ENCODE results near the gene SUPT20HL2.

DNA sequence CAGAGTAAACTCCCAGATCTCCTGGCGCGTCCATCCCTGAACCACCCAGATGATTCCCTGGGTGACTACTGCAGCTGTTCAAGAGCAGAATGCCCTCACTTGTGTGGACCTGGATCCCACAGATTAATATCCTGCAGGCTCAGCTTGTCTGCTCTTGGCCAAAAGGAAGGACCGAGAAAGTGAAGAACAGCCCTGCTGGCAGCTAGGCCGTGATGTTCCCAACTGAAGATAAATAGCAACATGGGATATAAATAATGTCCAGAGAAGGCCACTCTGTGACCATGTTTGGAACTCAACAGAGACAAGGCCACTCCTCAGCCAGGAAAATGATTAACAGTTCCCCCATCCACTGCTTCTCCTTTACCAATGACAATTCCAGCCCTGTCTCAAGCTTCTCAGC lies 21.5 kb downstream of the SUPT20HL2 start:
- no peak for TF ChIP-seq POLR2A (IDR thresholded peaks at IDR 0.05; ENCODE audit: low read length)
- TF ChIP-seq GATA1 (IDR thresholded peaks at IDR 0.05; ENCODE audit: low read depth, low read length): no peak
